ENCODE results near the gene ABLIM3.

DNA sequence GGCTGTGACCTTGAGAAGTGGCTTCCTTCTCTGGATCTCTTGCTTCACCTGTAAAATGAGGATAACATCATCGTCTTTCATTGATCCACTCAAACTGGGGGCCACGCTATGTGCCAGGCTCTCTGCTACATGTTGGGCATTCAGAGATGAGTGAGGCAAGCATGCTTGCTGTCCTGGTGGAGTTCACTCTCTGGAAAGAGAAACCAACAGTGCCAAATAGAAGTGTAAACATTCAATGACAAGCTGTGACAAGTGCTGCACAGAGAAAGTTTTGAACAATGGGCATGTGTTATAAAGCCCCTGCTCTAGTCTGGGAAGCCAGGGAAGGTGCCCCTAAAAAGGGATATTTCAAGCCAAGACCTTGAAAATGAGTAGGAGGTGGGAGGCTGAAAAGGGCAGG, 79.5 kb downstream of the ABLIM3 start:
- TF ChIP-seq, protein P1, sequence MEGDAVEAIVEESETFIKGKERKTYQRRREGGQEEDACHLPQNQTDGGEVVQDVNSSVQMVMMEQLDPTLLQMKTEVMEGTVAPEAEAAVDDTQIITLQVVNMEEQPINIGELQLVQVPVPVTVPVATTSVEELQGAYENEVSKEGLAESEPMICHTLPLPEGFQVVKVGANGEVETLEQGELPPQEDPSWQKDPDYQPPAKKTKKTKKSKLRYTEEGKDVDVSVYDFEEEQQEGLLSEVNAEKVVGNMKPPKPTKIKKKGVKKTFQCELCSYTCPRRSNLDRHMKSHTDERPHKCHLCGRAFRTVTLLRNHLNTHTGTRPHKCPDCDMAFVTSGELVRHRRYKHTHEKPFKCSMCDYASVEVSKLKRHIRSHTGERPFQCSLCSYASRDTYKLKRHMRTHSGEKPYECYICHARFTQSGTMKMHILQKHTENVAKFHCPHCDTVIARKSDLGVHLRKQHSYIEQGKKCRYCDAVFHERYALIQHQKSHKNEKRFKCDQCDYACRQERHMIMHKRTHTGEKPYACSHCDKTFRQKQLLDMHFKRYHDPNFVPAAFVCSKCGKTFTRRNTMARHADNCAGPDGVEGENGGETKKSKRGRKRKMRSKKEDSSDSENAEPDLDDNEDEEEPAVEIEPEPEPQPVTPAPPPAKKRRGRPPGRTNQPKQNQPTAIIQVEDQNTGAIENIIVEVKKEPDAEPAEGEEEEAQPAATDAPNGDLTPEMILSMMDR (IDR thresholded peaks at IDR 0.05): no peak
- TF ChIP-seq POLR2A (IDR thresholded peaks at IDR 0.05): no peak

Measured in thyroid gland (tissue), 4 donors.